ENCODE measurements around the gene NFE2L2. TPM values are rescaled to one million over a fixed set of nuclear protein-coding genes. Genes with fewer than 3 reads are reported as not detected.
"Not testable (repeated sequence)": the region's sequence is repeated elsewhere in the genome, so short reads cannot be mapped to it uniquely, and the experiment has no call there.

The NFE2L2 gene
- total RNA-seq, 2 donors from 2014 or later, result 68.2 to 84.1 TPM

GRCh38 chr2:177249038-177249437, 15.5 kb downstream of the NFE2L2 start:
- Histone ChIP-seq H3K27ac (no peak overlapping the region), H3K27me3 (no peaks in the 10 kb centered on the region), H3K36me3 (peaks cover 3% of the 10 kb centered on the region), H3K4me3 (no peak overlapping the region), H3K9me3 (no peaks in the 10 kb centered on the region), H3K4me1 (peaks cover 0 to 99% of the 10 kb centered on the region in 2 donors)
- no peak for DNase-seq (ENCODE audit: low spot score)
- TF ChIP-seq CTCF (IDR thresholded peaks at IDR 0.05), result no peak

- no peak for DNase-seq (ENCODE audit: low spot score)
- H3K4me1 ChIP-seq, result peaks cover 0 to 99% of the 10 kb centered on the region in 2 donors
- H3K36me3 ChIP-seq, result no peaks in the 10 kb centered on the region
- H3K27ac ChIP-seq, result peak overlapping the region in 1 of 2 donors; percentile 45
- H3K4me3 ChIP-seq, result no peak overlapping the region
- H3K9me3 ChIP-seq, result no peaks in the 10 kb centered on the region
- no peaks in the 10 kb centered on the region for H3K27me3 ChIP-seq
- no peak for TF ChIP-seq CTCF (IDR thresholded peaks at IDR 0.05)
Observed at GRCh38 chr2:177247693-177248262, 16.7 kb downstream of the NFE2L2 start.

- H3K27ac ChIP-seq, result peak overlapping the region in 1 of 2 donors; percentile 82
Observed at GRCh38 chr2:177246523-177247030, 17.9 kb downstream of the NFE2L2 start.

GRCh38 chr2:177246000-177246399, 18.5 kb downstream of the NFE2L2 start:
- H3K4me1 ChIP-seq, result peaks cover 0 to 99% of the 10 kb centered on the region in 2 donors

More at GRCh38 chr2:177246523-177247030, 17.9 kb downstream of the NFE2L2 start:
- not testable (repeated sequence) for H3K4me3 ChIP-seq; H3K9me3 ChIP-seq; H3K27me3 ChIP-seq; H3K36me3 ChIP-seq; DNase-seq (ENCODE audit: low spot score)
- peaks cover 0 to 99% of the 10 kb centered on the region in 2 donors for H3K4me1 ChIP-seq

GRCh38 chr2:177245010-177245422, 19.5 kb downstream of the NFE2L2 start:
- Histone ChIP-seq H3K27ac (peak overlapping the region; percentile 82 to 89), H3K4me3 (no peak overlapping the region), H3K36me3 (no peaks in the 10 kb centered on the region), H3K4me1 (peaks cover 0 to 99% of the 10 kb centered on the region in 2 donors), H3K27me3 (no peaks in the 10 kb centered on the region), H3K9me3 (no peaks in the 10 kb centered on the region)
- no peak for TF ChIP-seq CTCF (IDR thresholded peaks at IDR 0.05)
- no peak for DNase-seq (ENCODE audit: low spot score)

More at GRCh38 chr2:177246000-177246399, 18.5 kb downstream of the NFE2L2 start:
- no peaks in the 10 kb centered on the region for H3K36me3 ChIP-seq
- no peak overlapping the region for H3K4me3 ChIP-seq
- H3K27ac ChIP-seq, result peak overlapping the region; percentile 82 to 89
- no peak for TF ChIP-seq CTCF (IDR thresholded peaks at IDR 0.05)
- no peak for DNase-seq (ENCODE audit: low spot score)
- no peaks in the 10 kb centered on the region for H3K9me3 ChIP-seq
- no peaks in the 10 kb centered on the region for H3K27me3 ChIP-seq

- H3K9me3 ChIP-seq, result no peaks in the 10 kb centered on the region
- peak overlapping the region; percentile 82 to 89 for H3K27ac ChIP-seq
- DNase-seq (ENCODE audit: low spot score), result no peak
- TF ChIP-seq CTCF (IDR thresholded peaks at IDR 0.05), result no peak
- peaks cover 0 to 99% of the 10 kb centered on the region in 2 donors for H3K4me1 ChIP-seq
- no peaks in the 10 kb centered on the region for H3K36me3 ChIP-seq
- no peak overlapping the region for H3K4me3 ChIP-seq
- no peaks in the 10 kb centered on the region for H3K27me3 ChIP-seq
Observed at GRCh38 chr2:177244244-177244771, 20.2 kb downstream of the NFE2L2 start.

Measured in right atrium auricular region (tissue), 2 donors.